ENCODE measurements around the gene SCYL3.

Gene SCYL3

GRCh38 chr1:169899519-169900217 lies 6.0 kb upstream of the SCYL3 start:
- DNase-seq (ENCODE audit: low spot score): no peak

- DNase-seq (ENCODE audit: low spot score): no peak
These were observed 2.3 kb upstream of the SCYL3 start for GRCh38 chr1:169896013-169896412.

- no peak for DNase-seq (ENCODE audit: low spot score)
These were observed 889 bp upstream of the SCYL3 start for GRCh38 chr1:169894424-169895145.

- peak; percentile 8 for DNase-seq (ENCODE audit: low spot score)
These were observed 610 bp downstream of the SCYL3 start for GRCh38 chr1:169892927-169893644.

- DNase-seq (ENCODE audit: low spot score): no peak
These were observed 1.3 kb downstream of the SCYL3 start for GRCh38 chr1:169892176-169892926.

GRCh38 chr1:169891539-169891885 lies 2.2 kb downstream of the SCYL3 start:
- DNase-seq (ENCODE audit: low spot score): no peak

GRCh38 chr1:169890761-169891538 lies 2.7 kb downstream of the SCYL3 start:
- peak; percentile 57 for DNase-seq (ENCODE audit: low spot score)

- DNase-seq (ENCODE audit: low spot score): no peak
These were observed 3.8 kb downstream of the SCYL3 start for GRCh38 chr1:169889871-169890270.

- DNase-seq (ENCODE audit: low spot score): no peak
These were observed 6.8 kb downstream of the SCYL3 start for GRCh38 chr1:169886931-169887330.

GRCh38 chr1:169886422-169886821 lies 7.3 kb downstream of the SCYL3 start:
- DNase-seq (ENCODE audit: low spot score): no peak

GRCh38 chr1:169885207-169885606 lies 8.5 kb downstream of the SCYL3 start:
- DNase-seq (ENCODE audit: low spot score): no peak

GRCh38 chr1:169884634-169885033 lies 9.1 kb downstream of the SCYL3 start:
- no peak for DNase-seq (ENCODE audit: low spot score)

GRCh38 chr1:169882039-169882511 lies 11.6 kb downstream of the SCYL3 start:
- DNase-seq (ENCODE audit: low spot score): no peak

GRCh38 chr1:169879034-169879840 lies 14.5 kb downstream of the SCYL3 start:
- DNase-seq (ENCODE audit: low spot score): no peak

GRCh38 chr1:169878498-169878897 lies 15.2 kb downstream of the SCYL3 start:
- no peak for DNase-seq (ENCODE audit: low spot score)

GRCh38 chr1:169877800-169878491 lies 15.8 kb downstream of the SCYL3 start:
- DNase-seq (ENCODE audit: low spot score): no peak

- no peak for DNase-seq (ENCODE audit: low spot score)
These were observed 19.5 kb downstream of the SCYL3 start for GRCh38 chr1:169874229-169874628.

GRCh38 chr1:169873582-169874199 lies 20.0 kb downstream of the SCYL3 start:
- no peak for DNase-seq (ENCODE audit: low spot score)

GRCh38 chr1:169872906-169873305 lies 20.8 kb downstream of the SCYL3 start:
- no peak for DNase-seq (ENCODE audit: low spot score)
